Esophagus squamous epithelium (tissue), 5 donors: ENCODE measurements around the gene RFNG. TPM values are rescaled to one million over a fixed set of nuclear protein-coding genes. Genes with fewer than 3 reads are reported as not detected.
A peak's percentile ranks its signal among the peaks of the same experiment; 100 is the strongest.

Source experiments
- DNase-seq: peaks from one replicate; lab custom pipeline; 2025; lab: John Stamatoyannopoulos, UW
- H3K27ac ChIP-seq, 4 donors: fragments of 200-600 bp; sonication (generic); one replicate each; pipeline ENCODE4 v1.5.1; 2016 to 2019; ENCODE audit warnings: mild to moderate bottlenecking in 1 of 4
- H3K27me3 ChIP-seq, 4 donors: fragments of 200-600 bp; sonication (generic); 1 replicate in 3 of 4; 2 replicates in 1 of 4; pipeline versions ENCODE4 v1.5.1 to v1.6.0; 2017 to 2021; ENCODE audit warnings: antibody characterized with exemption in 1 of 4
- H3K36me3 ChIP-seq, 3 donors: fragments of 200-600 bp; sonication (generic); one replicate each; pipeline ENCODE4 v1.5.1; 2016 to 2019
- H3K4me1 ChIP-seq, 3 donors: fragments of 200-600 bp; sonication (generic); one replicate each; pipeline ENCODE4 v1.5.1; 2017 to 2019
- H3K4me3 ChIP-seq, 4 donors: fragments of 200-600 bp; sonication (generic); 1 replicate in 3 of 4; 2 replicates in 1 of 4; pipeline ENCODE4 v1.5.1; 2016 to 2019; ENCODE audit warnings: mild to moderate bottlenecking in 2 of 4, moderate library complexity in 1 of 4
- H3K9me3 ChIP-seq, 3 donors: fragments of 200-600 bp; sonication (generic); one replicate each; pipeline ENCODE4 v1.5.1; 2016 to 2019
- POLR2A ChIP-seq, 4 donors: fragments of 450-650 bp; IDR thresholded peaks; one replicate each; pipeline ENCODE4 v1.6.1; 2017; ENCODE audit warnings: antibody characterized with exemption in 4 of 4, mild to moderate bottlenecking in 4 of 4, moderate library complexity in 3 of 4
- WGBS, 2 donors: methylation state at CpG; one replicate each; pipeline ENCODE4 v1.1.5; 2018; 5-methylcytosine and 5-hydroxymethylcytosine counted together
- intact Hi-C: fragments of 100-400 bp; cut with DNase I; formaldehyde crosslinking; loops from one replicate; pipeline ENCODE4 v1.15.0; 2022
- total RNA-seq, 4 donors: library from RNA; depleted of rRNA; stranded (reverse); fragments of >200 nt; gene quantifications; one replicate each; pipeline ENCODE4 v1.1.0, GENCODE V29; 2016
- TF ChIP-seq, protein P1 (sequence below), 6 experiments: fragments of 450-650 bp in 4 of 6; fragments of 200-600 bp in 2 of 6; sonication (generic) in 2 of 6; IDR thresholded peaks; one replicate each; pipeline ENCODE4 v1.5.1; 2016 to 2019; ENCODE audit warnings: antibody characterized with exemption in 6 of 6, mild to moderate bottlenecking in 4 of 6, moderate library complexity in 4 of 6
- donor health status: DM: yes; HTN: yes; CAD: no.

Gene RFNG
- total RNA-seq, 4 donors from 2014 or later: 24.9 to 38.1 (median 31.2) TPM

DNA sequence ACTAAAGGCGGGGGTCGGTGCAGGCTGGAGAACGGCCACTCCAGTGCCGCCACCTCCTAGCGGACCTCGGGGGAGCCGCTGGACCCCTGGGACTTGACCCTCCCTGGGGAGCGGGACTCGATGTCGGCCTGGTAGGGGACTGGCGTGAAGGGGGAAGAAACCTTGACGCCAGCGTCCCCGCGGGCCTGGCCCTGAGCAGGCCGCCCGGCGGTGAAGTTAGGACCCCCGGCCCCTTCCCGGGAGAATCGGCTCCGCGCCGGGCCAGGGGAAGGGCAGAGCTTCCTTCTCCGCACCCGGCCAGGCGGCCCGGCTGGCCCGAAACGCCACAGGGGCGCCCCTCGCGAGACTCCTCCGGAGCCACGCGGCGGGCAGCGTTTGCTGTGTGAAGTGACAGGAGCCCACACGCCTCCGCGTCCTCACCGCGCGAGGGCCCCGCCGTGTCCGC, 13.6 kb upstream of the RFNG start:
- H3K4me3 ChIP-seq: peak overlapping the region; percentile 63 to 98 (median 96)
- WGBS, 2 donors: 0% methylated on average over 2 of the region's 47 CpGs; no CpG with 5 or more reads in 1 of the 2 donors

DNA sequence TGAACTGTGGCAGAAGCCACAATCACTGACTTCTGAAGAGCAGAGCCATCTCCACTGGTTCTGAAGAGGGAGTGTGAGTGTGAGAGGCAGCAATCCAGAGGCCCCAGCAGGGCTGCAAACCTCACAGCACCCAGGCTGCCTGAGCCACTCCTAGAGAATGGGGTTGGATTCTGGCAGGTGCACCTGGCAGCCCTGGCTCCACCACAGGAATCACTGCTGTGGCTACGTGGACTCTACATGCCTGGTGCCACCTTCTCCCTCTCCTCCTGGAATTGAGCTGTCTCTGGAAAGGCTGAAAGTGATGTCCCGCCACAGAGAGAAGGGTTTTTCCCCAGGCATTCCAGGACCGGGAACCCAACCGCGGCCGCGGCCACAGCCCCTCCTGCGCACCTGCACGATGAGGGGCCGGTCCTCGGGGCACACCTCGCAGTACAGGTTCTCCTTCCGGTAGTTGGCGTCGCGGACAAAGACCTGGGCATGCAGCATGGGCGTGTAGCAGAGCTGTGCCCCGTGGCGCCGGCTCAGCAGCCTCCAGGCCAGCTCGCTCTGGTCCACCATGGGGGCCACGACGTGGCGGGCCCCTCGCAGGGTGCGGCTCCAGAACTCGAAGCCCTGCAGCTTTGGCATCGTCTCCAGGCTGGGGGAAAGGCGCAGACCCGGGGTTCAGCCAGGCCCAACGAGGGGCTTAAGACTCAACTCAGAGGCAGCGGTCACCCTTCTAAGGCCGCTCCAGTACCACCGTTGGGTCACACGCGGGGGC, 13.0 kb upstream of the RFNG start:
- Histone ChIP-seq H3K27me3 (no peaks in the 10 kb centered on the region), H3K36me3 (peaks cover 32 to 46% (median 33%) of the 10 kb centered on the region in 3 donors), H3K9me3 (no peaks in the 10 kb centered on the region), H3K4me1 (peaks cover 20 to 38% (median 24%) of the 10 kb centered on the region in 3 donors), H3K27ac (peak overlapping the region; percentile 84 to 93 (median 90)), H3K4me3 (peak overlapping the region; percentile 63 to 98 (median 96))
- intact Hi-C loops: no loop called here
- no peak for DNase-seq
- TF ChIP-seq, protein P1, sequence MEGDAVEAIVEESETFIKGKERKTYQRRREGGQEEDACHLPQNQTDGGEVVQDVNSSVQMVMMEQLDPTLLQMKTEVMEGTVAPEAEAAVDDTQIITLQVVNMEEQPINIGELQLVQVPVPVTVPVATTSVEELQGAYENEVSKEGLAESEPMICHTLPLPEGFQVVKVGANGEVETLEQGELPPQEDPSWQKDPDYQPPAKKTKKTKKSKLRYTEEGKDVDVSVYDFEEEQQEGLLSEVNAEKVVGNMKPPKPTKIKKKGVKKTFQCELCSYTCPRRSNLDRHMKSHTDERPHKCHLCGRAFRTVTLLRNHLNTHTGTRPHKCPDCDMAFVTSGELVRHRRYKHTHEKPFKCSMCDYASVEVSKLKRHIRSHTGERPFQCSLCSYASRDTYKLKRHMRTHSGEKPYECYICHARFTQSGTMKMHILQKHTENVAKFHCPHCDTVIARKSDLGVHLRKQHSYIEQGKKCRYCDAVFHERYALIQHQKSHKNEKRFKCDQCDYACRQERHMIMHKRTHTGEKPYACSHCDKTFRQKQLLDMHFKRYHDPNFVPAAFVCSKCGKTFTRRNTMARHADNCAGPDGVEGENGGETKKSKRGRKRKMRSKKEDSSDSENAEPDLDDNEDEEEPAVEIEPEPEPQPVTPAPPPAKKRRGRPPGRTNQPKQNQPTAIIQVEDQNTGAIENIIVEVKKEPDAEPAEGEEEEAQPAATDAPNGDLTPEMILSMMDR (IDR thresholded peaks at IDR 0.05): no peak
- no peak for TF ChIP-seq POLR2A (IDR thresholded peaks at IDR 0.05)
- 40 to 46% methylated on average over 1 to 19 of the region's 36 CpGs for WGBS, 2 donors

More for the DNA sequence above, 13.6 kb upstream of the RFNG start:
- intact Hi-C loops: no loop called here
- TF ChIP-seq, protein P1 (IDR thresholded peaks at IDR 0.05): no peak
- TF ChIP-seq POLR2A (IDR thresholded peaks at IDR 0.05): no peak
- Histone ChIP-seq H3K27ac (peak overlapping the region; percentile 84 to 93 (median 90)), H3K9me3 (no peaks in the 10 kb centered on the region), H3K36me3 (peaks cover 27 to 40% (median 29%) of the 10 kb centered on the region in 3 donors), H3K27me3 (no peaks in the 10 kb centered on the region), H3K4me1 (peaks cover 20 to 38% (median 24%) of the 10 kb centered on the region in 3 donors)
- DNase-seq: no peak

- Histone ChIP-seq H3K9me3 (no peaks in the 10 kb centered on the region), H3K4me3 (peak overlapping the region; percentile 63 to 98 (median 96)), H3K27me3 (no peaks in the 10 kb centered on the region), H3K36me3 (peaks cover 36 to 55% (median 37%) of the 10 kb centered on the region in 3 donors), H3K27ac (peak overlapping the region; percentile 28 to 90 (median 86)), H3K4me1 (peaks cover 20 to 38% (median 24%) of the 10 kb centered on the region in 3 donors)
- DNase-seq: no peak
- TF ChIP-seq, protein P1 (IDR thresholded peaks at IDR 0.05): no peak
- TF ChIP-seq POLR2A (IDR thresholded peaks at IDR 0.05): no peak
- WGBS, 2 donors: 58 to 85% methylated on average over 5 to 10 of the region's 20 CpGs
- intact Hi-C loops: no loop called here
Measured at GRCh38 chr17:82063424-82064415, 12.1 kb upstream of the RFNG start.

GRCh38 chr17:82062984-82063368, 11.4 kb upstream of the RFNG start:
- no peak overlapping the region for H3K27ac ChIP-seq
- intact Hi-C loops: no loop called here
- 100% methylated on average over 3 of the region's 9 CpGs; no CpG with 5 or more reads in 1 of the 2 donors for WGBS, 2 donors
- H3K9me3 ChIP-seq: no peaks in the 10 kb centered on the region
- DNase-seq: no peak
- no peak overlapping the region for H3K4me3 ChIP-seq
- H3K36me3 ChIP-seq: peaks cover 39 to 62% (median 43%) of the 10 kb centered on the region in 3 donors
- TF ChIP-seq, protein P1 (IDR thresholded peaks at IDR 0.05): no peak
- TF ChIP-seq POLR2A (IDR thresholded peaks at IDR 0.05): no peak
- no peaks in the 10 kb centered on the region for H3K27me3 ChIP-seq
- H3K4me1 ChIP-seq: peaks cover 20 to 38% (median 24%) of the 10 kb centered on the region in 3 donors
